H7 (cell line): Measurements from ENCODE around the gene LDLRAD4. TPM values are rescaled to one million over a fixed set of nuclear protein-coding genes. Genes with fewer than 3 reads are reported as not detected.
"Not testable (repeated sequence)": the region's sequence is repeated elsewhere in the genome, so short reads cannot be mapped to it uniquely, and the experiment has no call there.

Experiments used
- DNase-seq: peaks from one replicate; pipeline ENCODE4 v3.0.0; 2012
- H3K27me3 ChIP-seq: 2 replicates; pipeline ENCODE4 v1.6.0; 2011; ENCODE audit warnings: mild to moderate bottlenecking, low read length; ENCODE audit not compliant: control insufficient read depth, insufficient read depth
- H3K36me3 ChIP-seq: replicated peaks from 2 replicates; pipeline ENCODE4 v1.5.1; 2011; ENCODE audit warnings: low read length; ENCODE audit not compliant: control insufficient read depth, insufficient read depth
- H3K4me3 ChIP-seq: 2 replicates; pipeline ENCODE4 v1.5.1; 2011; ENCODE audit warnings: low read depth, mild to moderate bottlenecking, control low read depth, low read length, moderate library complexity; ENCODE audit not compliant: insufficient read depth
- total RNA-seq: library from RNA; depleted of rRNA; stranded (reverse); fragments of >200 nt; shearing (Covaris generic); gene quantifications from 2 replicates; pipeline ENCODE4 v1.2.3, GENCODE V29; 2014

The LDLRAD4 gene
- total RNA-seq, 1 experiment from 2014 or later = 21.0 TPM

GRCh38 chr18:13465476-13465875 lies 246.9 kb downstream of the LDLRAD4 start:
- DNase-seq = no peak
- Histone ChIP-seq H3K27me3 (no peaks in the 10 kb centered on the region), H3K36me3 (no peaks in the 10 kb centered on the region), H3K4me3 (no peak overlapping the region)

GRCh38 chr18:13470516-13471197 lies 252.1 kb downstream of the LDLRAD4 start:
- Histone ChIP-seq H3K4me3 (no peak overlapping the region), H3K36me3 (no peaks in the 10 kb centered on the region), H3K27me3 (no peaks in the 10 kb centered on the region)
- DNase-seq = no peak

- H3K36me3 ChIP-seq = no peaks in the 10 kb centered on the region
- no peak for DNase-seq
- no peak overlapping the region for H3K4me3 ChIP-seq
- H3K27me3 ChIP-seq = no peaks in the 10 kb centered on the region
These were observed 252.8 kb downstream of the LDLRAD4 start for GRCh38 chr18:13471198-13471845.

- DNase-seq = peak; percentile 68
- no peak overlapping the region for H3K4me3 ChIP-seq
- no peaks in the 10 kb centered on the region for H3K36me3 ChIP-seq
- H3K27me3 ChIP-seq = no peaks in the 10 kb centered on the region
These were observed 253.5 kb downstream of the LDLRAD4 start for GRCh38 chr18:13471971-13472628.

GRCh38 chr18:13473751-13474150 lies 255.2 kb downstream of the LDLRAD4 start:
- Histone ChIP-seq H3K36me3 (no peaks in the 10 kb centered on the region), H3K27me3 (no peaks in the 10 kb centered on the region), H3K4me3 (no peak overlapping the region)
- DNase-seq = no peak

GRCh38 chr18:13474336-13474735 lies 255.8 kb downstream of the LDLRAD4 start:
- no peaks in the 10 kb centered on the region for H3K36me3 ChIP-seq
- no peak for DNase-seq
- no peak overlapping the region for H3K4me3 ChIP-seq
- no peaks in the 10 kb centered on the region for H3K27me3 ChIP-seq

GRCh38 chr18:13474907-13475545 lies 256.5 kb downstream of the LDLRAD4 start:
- no peak for DNase-seq
- no peak overlapping the region for H3K4me3 ChIP-seq

GRCh38 chr18:13476312-13476711 lies 257.8 kb downstream of the LDLRAD4 start:
- H3K36me3 ChIP-seq, H3K4me3 ChIP-seq, H3K27me3 ChIP-seq, DNase-seq: not testable (repeated sequence)

More at GRCh38 chr18:13474907-13475545, 256.5 kb downstream of the LDLRAD4 start:
- H3K27me3 ChIP-seq = no peaks in the 10 kb centered on the region
- no peaks in the 10 kb centered on the region for H3K36me3 ChIP-seq

GRCh38 chr18:13477147-13477683 lies 258.7 kb downstream of the LDLRAD4 start:
- Histone ChIP-seq H3K4me3 (no peak overlapping the region), H3K36me3 (no peaks in the 10 kb centered on the region), H3K27me3 (no peaks in the 10 kb centered on the region)
- DNase-seq = no peak

GRCh38 chr18:13480571-13481255 lies 262.2 kb downstream of the LDLRAD4 start:
- Histone ChIP-seq H3K4me3 (no peak overlapping the region), H3K27me3 (no peaks in the 10 kb centered on the region), H3K36me3 (no peaks in the 10 kb centered on the region)
- DNase-seq = no peak

- no peaks in the 10 kb centered on the region for H3K36me3 ChIP-seq
- H3K27me3 ChIP-seq = no peaks in the 10 kb centered on the region
- H3K4me3 ChIP-seq = no peak overlapping the region
- no peak for DNase-seq
These were observed 262.8 kb downstream of the LDLRAD4 start for GRCh38 chr18:13481331-13481730.

- no peaks in the 10 kb centered on the region for H3K27me3 ChIP-seq
- no peak for DNase-seq
- H3K36me3 ChIP-seq = no peaks in the 10 kb centered on the region
- H3K4me3 ChIP-seq = no peak overlapping the region
These were observed 263.5 kb downstream of the LDLRAD4 start for GRCh38 chr18:13481820-13482617.

- H3K27me3 ChIP-seq = no peaks in the 10 kb centered on the region
- no peak for DNase-seq
- H3K36me3 ChIP-seq = no peaks in the 10 kb centered on the region
- H3K4me3 ChIP-seq = no peak overlapping the region
These were observed 264.0 kb downstream of the LDLRAD4 start for GRCh38 chr18:13482618-13482945.
